A673 (cell line): Measurements from ENCODE around the gene NEURL1B. TPM values are rescaled to one million over a fixed set of nuclear protein-coding genes. Genes with fewer than 3 reads are reported as not detected.

Source experiments
- BruUV-seq: library from RNA; stranded (reverse); fragments of 400-500 nt; replicated peaks from 2 replicates; lab custom pipeline; 2021; lab: Mats Ljungman, UMichigan
- CTCF ChIA-PET: fragments of 300-600 bp; sonication (Branson Sonifier 250); formaldehyde crosslinking; loops from one replicate; lab custom pipeline; 2022; ENCODE audit warnings: antibody characterized with exemption; lab: Charles Lee
- POLR2A ChIA-PET: fragments of 300-600 bp; sonication (Branson Sonifier 250); formaldehyde crosslinking; loops from one replicate; lab custom pipeline; 2022; ENCODE audit warnings: antibody characterized with exemption; ENCODE audit not compliant: low non-redundant PET; lab: Charles Lee
- DNase-seq: peaks from one replicate; pipeline ENCODE4 v3.0.0-alpha.2; 2015; ENCODE audit warnings: low spot score
- H3K27ac ChIP-seq: fragments of 200-600 bp; sonication (generic); 2 replicates; pipeline ENCODE4 v1.5.1; 2016; ENCODE audit warnings: mixed run types, low read depth, mild to moderate bottlenecking, mixed read lengths, antibody characterized with exemption, low read length; ENCODE audit not compliant: poor library complexity, severe bottlenecking
- H3K27me3 ChIP-seq: fragments of 200-600 bp; sonication (generic); replicated peaks from 2 replicates; pipeline ENCODE4 v1.6.1; 2017; ENCODE audit warnings: mixed run types, low read depth, mild to moderate bottlenecking, mixed read lengths, antibody characterized with exemption, low read length; ENCODE audit not compliant: insufficient read depth, poor library complexity
- H3K36me3 ChIP-seq: fragments of 200-600 bp; sonication (generic); 2 replicates; pipeline ENCODE4 v1.6.1; 2016; ENCODE audit warnings: mixed run types, mild to moderate bottlenecking, mixed read lengths, antibody characterized with exemption, low read length; ENCODE audit not compliant: insufficient read depth, poor library complexity, severe bottlenecking
- H3K4me1 ChIP-seq: fragments of 200-600 bp; sonication (generic); 2 replicates; pipeline ENCODE4 v1.6.1; 2017; ENCODE audit warnings: mixed run types, mild to moderate bottlenecking, mixed read lengths, antibody characterized with exemption, low read length; ENCODE audit not compliant: insufficient read depth, poor library complexity, severe bottlenecking
- H3K4me3 ChIP-seq: fragments of 200-600 bp; sonication (generic); 2 replicates; pipeline ENCODE4 v1.5.1; 2016; ENCODE audit warnings: low read depth, mixed run types, mild to moderate bottlenecking, mixed read lengths, low read length; ENCODE audit not compliant: poor library complexity, severe bottlenecking
- H3K9me3 ChIP-seq: fragments of 200-600 bp; sonication (generic); 2 replicates; pipeline ENCODE4 v1.6.1; 2016; ENCODE audit warnings: mixed run types, low read depth, mild to moderate bottlenecking, mixed read lengths, antibody characterized with exemption, low read length; ENCODE audit not compliant: poor library complexity, severe bottlenecking
- EZH2 ChIP-seq: fragments of 200-600 bp; sonication (generic); IDR thresholded peaks from 2 replicates; pipeline ENCODE4 v1.6.1; 2017; ENCODE audit warnings: borderline replicate concordance, low read depth, mild to moderate bottlenecking, mixed read lengths, antibody characterized with exemption, low read length; ENCODE audit not compliant: poor library complexity, severe bottlenecking
- intact Hi-C: fragments of 100-400 bp; cut with micrococcal nuclease; formaldehyde crosslinking; loops from one replicate; pipeline ENCODE4 v1.10.0; 2022; ENCODE audit not compliant: unreplicated experiment
- total RNA-seq: library from RNA; stranded (reverse); gene quantifications from 2 replicates; pipeline ENCODE4 v1.2.3, GENCODE V29; 2021
- TF ChIP-seq, protein P1 (sequence below): fragments of 300-800, 200-600 bp; sonication (generic); conservative IDR thresholded peaks from 2 replicates; pipeline ENCODE4 v1.5.1; 2017; ENCODE audit warnings: low read depth, mild to moderate bottlenecking, antibody characterized with exemption, low read length, moderate library complexity, mixed read lengths

NEURL1B gene
- total RNA-seq, 1 experiment from 2014 or later, result 5.1 TPM

GRCh38 chr5:172692981-172693380 is 51.9 kb downstream of the NEURL1B start:
- no peak overlapping the region for H3K27ac ChIP-seq
- no peaks in the 10 kb centered on the region for H3K36me3 ChIP-seq
- DNase-seq, result no peak
- POLR2A ChIA-PET, result no interaction called here
- intact Hi-C loops, result no loop called here
- H3K27me3 ChIP-seq, result no peaks in the 10 kb centered on the region
- no peaks in the 10 kb centered on the region for H3K4me1 ChIP-seq
- no peaks in the 10 kb centered on the region for H3K9me3 ChIP-seq
- TF ChIP-seq, protein P1, sequence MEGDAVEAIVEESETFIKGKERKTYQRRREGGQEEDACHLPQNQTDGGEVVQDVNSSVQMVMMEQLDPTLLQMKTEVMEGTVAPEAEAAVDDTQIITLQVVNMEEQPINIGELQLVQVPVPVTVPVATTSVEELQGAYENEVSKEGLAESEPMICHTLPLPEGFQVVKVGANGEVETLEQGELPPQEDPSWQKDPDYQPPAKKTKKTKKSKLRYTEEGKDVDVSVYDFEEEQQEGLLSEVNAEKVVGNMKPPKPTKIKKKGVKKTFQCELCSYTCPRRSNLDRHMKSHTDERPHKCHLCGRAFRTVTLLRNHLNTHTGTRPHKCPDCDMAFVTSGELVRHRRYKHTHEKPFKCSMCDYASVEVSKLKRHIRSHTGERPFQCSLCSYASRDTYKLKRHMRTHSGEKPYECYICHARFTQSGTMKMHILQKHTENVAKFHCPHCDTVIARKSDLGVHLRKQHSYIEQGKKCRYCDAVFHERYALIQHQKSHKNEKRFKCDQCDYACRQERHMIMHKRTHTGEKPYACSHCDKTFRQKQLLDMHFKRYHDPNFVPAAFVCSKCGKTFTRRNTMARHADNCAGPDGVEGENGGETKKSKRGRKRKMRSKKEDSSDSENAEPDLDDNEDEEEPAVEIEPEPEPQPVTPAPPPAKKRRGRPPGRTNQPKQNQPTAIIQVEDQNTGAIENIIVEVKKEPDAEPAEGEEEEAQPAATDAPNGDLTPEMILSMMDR, result no peak
- no peak for TF ChIP-seq EZH2
- no TSS peak for BruUV-seq
- CTCF ChIA-PET, result no interaction called here
- H3K4me3 ChIP-seq, result no peak overlapping the region

GRCh38 chr5:172694061-172694460 is 53.0 kb downstream of the NEURL1B start:
- no peaks in the 10 kb centered on the region for H3K9me3 ChIP-seq
- no peak for TF ChIP-seq EZH2
- TF ChIP-seq, protein P1, result no peak
- POLR2A ChIA-PET, result no interaction called here
- CTCF ChIA-PET, result no interaction called here
- H3K27ac ChIP-seq, result no peak overlapping the region
- intact Hi-C loops, result no loop called here
- no peak for DNase-seq
- H3K27me3 ChIP-seq, result no peaks in the 10 kb centered on the region
- no peaks in the 10 kb centered on the region for H3K36me3 ChIP-seq
- BruUV-seq, result no TSS peak
- no peaks in the 10 kb centered on the region for H3K4me1 ChIP-seq
- H3K4me3 ChIP-seq, result no peak overlapping the region

- DNase-seq, result no peak
- no peaks in the 10 kb centered on the region for H3K27me3 ChIP-seq
- no TSS peak for BruUV-seq
- H3K4me1 ChIP-seq, result no peaks in the 10 kb centered on the region
- no peak overlapping the region for H3K4me3 ChIP-seq
- H3K27ac ChIP-seq, result no peak overlapping the region
- ChIA-PET POLR2A (no interaction called here), CTCF (no interaction called here)
- H3K36me3 ChIP-seq, result no peaks in the 10 kb centered on the region
- intact Hi-C loops, result no loop called here
- TF ChIP-seq EZH2, result no peak
- H3K9me3 ChIP-seq, result no peaks in the 10 kb centered on the region
These were observed 53.5 kb downstream of the NEURL1B start for GRCh38 chr5:172694541-172694940.

- H3K27ac ChIP-seq, result no peak overlapping the region
- intact Hi-C loops, result loop anchor here (5.0 kb wide), 2 partner anchors 233 to 588 kb away; no protein-coding TSS in a partner anchor
- H3K9me3 ChIP-seq, result no peaks in the 10 kb centered on the region
- H3K4me3 ChIP-seq, result no peak overlapping the region
- CTCF ChIA-PET, result interaction anchor here (0.8 kb wide), 1 partner anchor 11 kb away, joined by 3 read pairs; no protein-coding TSS in a partner anchor
- H3K4me1 ChIP-seq, result no peaks in the 10 kb centered on the region
- no peaks in the 10 kb centered on the region for H3K27me3 ChIP-seq
- BruUV-seq, result no TSS peak
- DNase-seq, result no peak
- POLR2A ChIA-PET, result no interaction called here
- TF ChIP-seq, protein P1, result no peak
- no peak for TF ChIP-seq EZH2
- H3K36me3 ChIP-seq, result no peaks in the 10 kb centered on the region
These were observed 54.4 kb downstream of the NEURL1B start for GRCh38 chr5:172695232-172696054.
